Lung (tissue), 12 donors: Measurements from ENCODE around the gene MBP. TPM values are rescaled to one million over a fixed set of nuclear protein-coding genes. Genes with fewer than 3 reads are reported as not detected.

Experiments used
- ATAC-seq: fragments of 200-7000 bp; cut with Tn5 transposase; one replicate; pipeline ENCODE4 v1.9.1; 2020; ENCODE audit warnings: moderate number of reproducible peaks; ENCODE audit not compliant: insufficient read depth, low FRiP score
- DNase-seq, 3 donors: peaks; one replicate each; pipeline ENCODE4 v3.0.0-alpha.2; 2013 to 2017
- H3K27ac ChIP-seq, 2 donors: one replicate each; pipeline ENCODE4 v1.5.1; 2013; ENCODE audit warnings: mild to moderate bottlenecking in 2 of 2, moderate library complexity in 2 of 2, control low read depth in 1 of 2, inconsistent platforms in 1 of 2, low read depth in 1 of 2, low read length in 1 of 2
- H3K27me3 ChIP-seq, 3 donors: one replicate each; pipeline ENCODE4 v1.5.1; 2013; ENCODE audit warnings: low read length in 2 of 3; ENCODE audit not compliant: control insufficient read depth in 3 of 3, insufficient read depth in 3 of 3
- H3K36me3 ChIP-seq, 4 donors: one replicate each; pipeline ENCODE4 v1.5.1; 2013; ENCODE audit warnings: low read length in 4 of 4, mild to moderate bottlenecking in 1 of 4, moderate library complexity in 1 of 4; ENCODE audit not compliant: control insufficient read depth in 4 of 4, insufficient read depth in 4 of 4
- H3K4me1 ChIP-seq, 5 donors: one replicate each; pipeline ENCODE4 v1.5.1; 2013; ENCODE audit warnings: low read length in 5 of 5, mild to moderate bottlenecking in 2 of 5, moderate library complexity in 1 of 5; ENCODE audit not compliant: control insufficient read depth in 5 of 5, insufficient read depth in 5 of 5
- H3K4me3 ChIP-seq: one replicate; pipeline ENCODE4 v1.5.1; 2013; ENCODE audit warnings: mild to moderate bottlenecking, control low read depth, moderate library complexity
- H3K9ac ChIP-seq, 2 donors: one replicate each; pipeline ENCODE4 v1.5.1; 2013; ENCODE audit warnings: low read length in 2 of 2, control low read depth in 1 of 2; ENCODE audit not compliant: insufficient read depth in 1 of 2
- H3K9me3 ChIP-seq, 4 donors: one replicate each; pipeline ENCODE4 v1.5.1; 2013; ENCODE audit warnings: low read length in 3 of 4, mild to moderate bottlenecking in 1 of 4, moderate library complexity in 1 of 4; ENCODE audit not compliant: control insufficient read depth in 4 of 4, insufficient read depth in 3 of 4
- WGBS, 2 donors: extraction: QIAGEN DNeasy Blood & Tissue Kit; methylation state at CpG; one replicate each; pipeline ENCODE4 v1.1.7; 2013; 5-methylcytosine and 5-hydroxymethylcytosine counted together
- polyA plus RNA-seq, 2 donors: library from polyadenylated mRNA; stranded (reverse); fragments of 200-250 nt; gene quantifications; one replicate each; pipeline ENCODE4 v1.2.1, GENCODE V29; 2013
- total RNA-seq, 2 donors: library from RNA; depleted of rRNA in 1 of 2; stranded (reverse); fragments of >200 nt in 1 of 2; gene quantifications; one replicate each; pipeline ENCODE4 v1.2.1, GENCODE V29; 2014 to 2021
- TF ChIP-seq, protein P1 (sequence below): IDR thresholded peaks from 2 replicates; pipeline ENCODE4 v1.5.1; 2012; ENCODE audit warnings: mild to moderate bottlenecking; ENCODE audit errors: control extremely low read depth, extremely low read depth
- donor health status: control.
- donor health status: control.
- donor health status: Bipolar disorder and iron deficiency.
- donor health status: healthy.
- donor health status: DM: yes; HTN: yes; CAD: no.

The MBP gene
- total and polyA plus RNA-seq, 4 donors = 15.6 to 64.1 (median 30.9) TPM

DNA sequence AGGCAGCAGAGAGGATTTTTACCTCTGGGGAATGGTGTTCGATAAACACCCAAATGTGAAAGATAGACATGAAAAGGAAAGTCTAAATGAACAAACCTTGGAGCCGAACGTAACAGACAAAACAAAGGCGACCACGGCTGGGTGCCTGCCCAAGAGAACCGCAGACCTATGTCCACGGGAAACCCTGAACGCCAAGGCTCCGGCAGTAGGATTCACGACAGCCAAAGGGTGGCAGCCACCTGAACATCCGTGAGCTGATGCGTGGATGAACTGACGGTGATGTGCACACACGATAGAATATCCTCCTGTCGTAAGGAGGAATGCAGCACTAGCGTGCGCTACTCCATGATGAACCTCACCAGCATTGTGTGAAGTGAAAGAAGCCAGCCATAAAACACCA, 85.6 kb downstream of the MBP start:
- WGBS, 2 donors = 96 to 97% methylated on average over 17 of the region's 17 CpGs
- no peak overlapping the region for H3K4me3 ChIP-seq
- H3K27ac ChIP-seq = no peak overlapping the region
- ATAC-seq (no peak), DNase-seq (no peak)
- H3K36me3 ChIP-seq = peaks cover 0 to 14% (median 0%) of the 10 kb centered on the region in 4 donors
- H3K9ac ChIP-seq = no peak overlapping the region
- no peaks in the 10 kb centered on the region for H3K9me3 ChIP-seq
- TF ChIP-seq, protein P1, sequence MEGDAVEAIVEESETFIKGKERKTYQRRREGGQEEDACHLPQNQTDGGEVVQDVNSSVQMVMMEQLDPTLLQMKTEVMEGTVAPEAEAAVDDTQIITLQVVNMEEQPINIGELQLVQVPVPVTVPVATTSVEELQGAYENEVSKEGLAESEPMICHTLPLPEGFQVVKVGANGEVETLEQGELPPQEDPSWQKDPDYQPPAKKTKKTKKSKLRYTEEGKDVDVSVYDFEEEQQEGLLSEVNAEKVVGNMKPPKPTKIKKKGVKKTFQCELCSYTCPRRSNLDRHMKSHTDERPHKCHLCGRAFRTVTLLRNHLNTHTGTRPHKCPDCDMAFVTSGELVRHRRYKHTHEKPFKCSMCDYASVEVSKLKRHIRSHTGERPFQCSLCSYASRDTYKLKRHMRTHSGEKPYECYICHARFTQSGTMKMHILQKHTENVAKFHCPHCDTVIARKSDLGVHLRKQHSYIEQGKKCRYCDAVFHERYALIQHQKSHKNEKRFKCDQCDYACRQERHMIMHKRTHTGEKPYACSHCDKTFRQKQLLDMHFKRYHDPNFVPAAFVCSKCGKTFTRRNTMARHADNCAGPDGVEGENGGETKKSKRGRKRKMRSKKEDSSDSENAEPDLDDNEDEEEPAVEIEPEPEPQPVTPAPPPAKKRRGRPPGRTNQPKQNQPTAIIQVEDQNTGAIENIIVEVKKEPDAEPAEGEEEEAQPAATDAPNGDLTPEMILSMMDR = no peak
- H3K27me3 ChIP-seq = peaks cover 0 to 2% (median 0%) of the 10 kb centered on the region in 3 donors
- no peaks in the 10 kb centered on the region for H3K4me1 ChIP-seq

DNA sequence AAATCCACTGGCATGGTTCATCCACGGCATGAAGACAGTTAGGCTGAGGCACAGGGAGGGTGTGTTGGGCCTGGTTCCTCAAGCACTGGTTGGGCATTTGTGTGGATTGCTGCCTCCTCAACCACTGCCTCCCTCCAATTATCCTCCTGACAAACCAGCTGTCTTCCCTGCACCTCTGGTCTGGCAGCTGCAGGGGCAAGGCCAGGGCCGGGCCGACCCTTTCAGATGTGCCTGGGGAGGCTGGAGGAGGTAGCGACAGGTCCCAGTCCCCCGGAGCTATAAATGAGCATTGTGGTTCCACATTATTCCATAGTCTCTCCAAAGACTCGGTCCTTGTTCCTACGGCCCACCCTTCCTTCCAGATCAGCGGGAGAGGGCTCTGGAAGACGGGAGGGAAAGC, 86.2 kb downstream of the MBP start:
- H3K4me3 ChIP-seq = no peak overlapping the region
- H3K9me3 ChIP-seq = no peaks in the 10 kb centered on the region
- no peak overlapping the region for H3K27ac ChIP-seq
- no peak overlapping the region for H3K9ac ChIP-seq
- H3K36me3 ChIP-seq = peaks cover 0 to 14% (median 0%) of the 10 kb centered on the region in 4 donors
- WGBS, 2 donors = 73 to 87% methylated on average over 9 of the region's 9 CpGs
- TF ChIP-seq, protein P1 = no peak
- DNase-seq (no peak), ATAC-seq (no peak)
- H3K27me3 ChIP-seq = peaks cover 0 to 2% (median 0%) of the 10 kb centered on the region in 3 donors
- H3K4me1 ChIP-seq = no peaks in the 10 kb centered on the region

DNA sequence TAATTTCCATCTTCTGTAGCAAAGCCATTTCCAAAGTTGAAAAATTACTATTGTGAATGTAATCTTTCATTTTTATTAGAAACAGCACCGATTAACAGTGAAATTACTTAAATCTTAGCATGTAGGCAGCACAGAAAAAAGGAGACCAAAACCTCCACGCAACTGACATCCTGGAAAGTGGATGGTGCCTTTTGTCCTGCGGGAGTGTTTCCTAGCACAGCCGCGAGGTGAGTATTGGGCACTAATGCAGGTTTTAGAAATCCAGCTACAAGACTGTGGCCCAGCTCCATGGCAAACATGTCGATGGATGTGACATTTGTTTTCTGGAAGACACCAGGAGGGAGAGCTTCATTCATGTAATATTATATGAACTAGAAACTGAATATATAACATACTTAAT, 86.9 kb downstream of the MBP start:
- DNase-seq (no peak), ATAC-seq (no peak)
- whole genome bisulfite sequencing, 2 donors = 92 to 98% methylated on average over 6 of the region's 6 CpGs
- H3K27me3 ChIP-seq = peaks cover 0 to 2% (median 0%) of the 10 kb centered on the region in 3 donors
- H3K4me1 ChIP-seq = no peaks in the 10 kb centered on the region
- no peaks in the 10 kb centered on the region for H3K9me3 ChIP-seq
- no peak overlapping the region for H3K4me3 ChIP-seq
- H3K9ac ChIP-seq = no peak overlapping the region
- H3K36me3 ChIP-seq = peaks cover 0 to 14% (median 0%) of the 10 kb centered on the region in 4 donors
- TF ChIP-seq, protein P1 = no peak
- H3K27ac ChIP-seq = no peak overlapping the region
